ENCODE results near the gene ANKRD2.
"Not testable (repeated sequence)": the region's sequence is repeated elsewhere in the genome, so short reads cannot be mapped to it uniquely, and the experiment has no call there.

ANKRD2 gene

DNA sequence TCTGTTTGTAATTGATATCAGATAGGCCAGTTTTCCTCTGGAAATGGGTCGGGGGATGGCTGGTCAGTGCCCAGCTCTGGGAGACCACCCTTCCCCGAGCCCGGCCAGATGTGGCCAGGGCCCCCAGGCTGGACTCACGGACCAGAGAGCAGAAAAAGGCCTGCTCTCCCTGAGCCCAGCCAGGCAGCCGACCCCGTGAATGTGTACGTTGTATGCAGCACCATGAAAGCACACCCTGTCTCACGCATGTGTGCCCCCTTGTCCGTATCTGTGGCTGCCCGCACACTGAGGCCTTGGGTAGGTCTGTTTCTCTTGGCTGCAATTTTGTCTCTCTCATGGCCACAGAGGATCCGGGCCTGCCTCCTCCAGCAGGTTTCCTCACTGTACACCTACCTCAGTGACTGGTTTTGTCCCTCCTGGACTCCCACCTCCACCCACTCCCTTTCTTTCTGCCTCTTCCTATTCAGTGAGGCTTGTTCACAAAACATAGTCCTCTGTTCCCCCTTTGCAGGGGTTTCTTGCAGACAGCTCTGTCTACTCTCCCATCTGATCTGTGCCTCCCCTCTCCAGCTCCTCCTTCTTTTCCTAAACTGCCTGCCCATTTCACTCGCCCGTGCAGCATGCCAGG lies 23.6 kb upstream of the ANKRD2 start:
- peaks cover 23% of the 10 kb centered on the region for H3K4me1 ChIP-seq (ENCODE audit: control insufficient read depth, insufficient read depth, low read length)
- H3K9me3 ChIP-seq (ENCODE audit: control insufficient read depth, insufficient read depth, low read length) = no peaks in the 10 kb centered on the region
- no peaks in the 10 kb centered on the region for H3K36me3 ChIP-seq (ENCODE audit: control insufficient read depth, insufficient read depth, low read length)
- no peak overlapping the region for H3K4me3 ChIP-seq (ENCODE audit: low read depth, low read length)
- no peak overlapping the region for H3K9ac ChIP-seq (ENCODE audit: low read depth, low read length)
- H3K27me3 ChIP-seq (ENCODE audit: control insufficient read depth, insufficient read depth, low read length) = no peaks in the 10 kb centered on the region
- H3K27ac ChIP-seq (ENCODE audit: low read depth, low read length) = no peak overlapping the region

GRCh38 chr10:97549587-97550322 lies 22.8 kb upstream of the ANKRD2 start:
- Histone ChIP-seq H3K27ac (ENCODE audit: low read depth, low read length) (peak overlapping the region; percentile 71), H3K9ac (ENCODE audit: low read depth, low read length) (no peak overlapping the region), H3K27me3 (ENCODE audit: control insufficient read depth, insufficient read depth, low read length) (no peaks in the 10 kb centered on the region), H3K4me3 (ENCODE audit: low read depth, low read length) (no peak overlapping the region), H3K4me1 (ENCODE audit: control insufficient read depth, insufficient read depth, low read length) (peaks cover 27% of the 10 kb centered on the region), H3K36me3 (ENCODE audit: control insufficient read depth, insufficient read depth, low read length) (no peaks in the 10 kb centered on the region), H3K9me3 (ENCODE audit: control insufficient read depth, insufficient read depth, low read length) (no peaks in the 10 kb centered on the region)

DNA sequence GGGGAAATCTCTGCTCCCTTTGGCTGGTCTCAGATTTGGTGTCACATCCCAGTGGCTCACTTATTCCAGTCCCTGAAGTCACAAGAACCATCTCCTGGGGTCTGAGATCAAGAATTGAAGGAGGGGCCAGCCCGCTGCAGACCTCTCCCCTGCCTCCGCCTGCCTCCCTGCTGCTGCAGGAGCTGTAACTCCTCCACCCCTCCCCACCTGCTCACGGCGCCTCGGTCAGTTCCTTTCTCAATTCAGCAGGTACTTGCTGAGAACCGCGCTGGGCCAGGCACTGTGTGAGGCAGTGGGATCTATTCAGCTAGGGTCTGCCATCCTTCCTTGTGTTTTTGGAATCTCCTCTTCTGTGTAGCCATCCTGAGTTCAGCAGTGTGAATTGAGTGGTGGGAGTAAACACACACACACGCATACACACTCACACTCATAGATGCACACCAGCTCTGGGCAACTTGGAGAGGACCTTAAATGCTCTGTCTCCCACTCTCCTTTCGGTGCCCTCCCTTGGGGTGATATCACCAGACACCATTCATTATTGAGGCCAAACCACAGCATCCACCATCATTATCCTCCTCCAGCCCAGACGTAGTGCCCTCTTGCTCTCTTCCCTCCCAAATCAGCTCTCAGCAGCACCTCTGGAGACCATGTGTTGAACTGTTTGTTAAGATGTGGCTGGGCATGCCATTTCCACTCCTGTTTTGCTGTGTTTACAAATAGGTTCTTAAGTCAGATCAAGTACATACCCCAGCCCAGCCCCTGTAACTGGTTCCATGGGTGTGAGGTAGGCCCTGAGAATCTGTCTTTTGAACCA lies 22.0 kb upstream of the ANKRD2 start:
- no peaks in the 10 kb centered on the region for H3K9me3 ChIP-seq (ENCODE audit: control insufficient read depth, insufficient read depth, low read length)
- no peaks in the 10 kb centered on the region for H3K27me3 ChIP-seq (ENCODE audit: control insufficient read depth, insufficient read depth, low read length)
- no peaks in the 10 kb centered on the region for H3K36me3 ChIP-seq (ENCODE audit: control insufficient read depth, insufficient read depth, low read length)
- peak overlapping the region; percentile 71 for H3K27ac ChIP-seq (ENCODE audit: low read depth, low read length)
- no peak overlapping the region for H3K9ac ChIP-seq (ENCODE audit: low read depth, low read length)
- peaks cover 27% of the 10 kb centered on the region for H3K4me1 ChIP-seq (ENCODE audit: control insufficient read depth, insufficient read depth, low read length)
- no peak overlapping the region for H3K4me3 ChIP-seq (ENCODE audit: low read depth, low read length)

DNA sequence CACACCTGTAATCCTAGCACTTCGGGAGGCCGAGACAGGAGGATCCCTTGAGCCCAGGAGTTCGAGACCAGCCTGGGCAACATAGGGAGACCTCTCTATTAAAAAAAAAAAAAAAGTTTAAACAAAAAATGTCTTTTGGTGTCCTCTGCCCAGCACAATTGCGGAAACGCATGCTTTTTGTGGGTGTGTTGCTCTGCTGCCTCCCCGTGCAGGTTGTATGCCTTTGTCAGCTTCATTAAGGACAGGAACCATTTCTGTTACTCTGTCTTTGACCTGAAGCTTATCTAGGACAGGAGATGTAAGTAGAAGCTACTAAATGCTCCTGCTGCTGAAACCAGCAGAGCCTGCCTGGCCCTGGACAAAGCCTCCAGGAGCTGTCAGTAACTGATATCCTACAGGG lies 21.3 kb upstream of the ANKRD2 start:
- Histone ChIP-seq H3K4me1 (ENCODE audit: control insufficient read depth, insufficient read depth, low read length) (peaks cover 27% of the 10 kb centered on the region), H3K36me3 (ENCODE audit: control insufficient read depth, insufficient read depth, low read length) (no peaks in the 10 kb centered on the region), H3K9ac (ENCODE audit: low read depth, low read length) (no peak overlapping the region), H3K27me3 (ENCODE audit: control insufficient read depth, insufficient read depth, low read length) (no peaks in the 10 kb centered on the region), H3K27ac (ENCODE audit: low read depth, low read length) (no peak overlapping the region), H3K4me3 (ENCODE audit: low read depth, low read length) (no peak overlapping the region), H3K9me3 (ENCODE audit: control insufficient read depth, insufficient read depth, low read length) (no peaks in the 10 kb centered on the region)

DNA sequence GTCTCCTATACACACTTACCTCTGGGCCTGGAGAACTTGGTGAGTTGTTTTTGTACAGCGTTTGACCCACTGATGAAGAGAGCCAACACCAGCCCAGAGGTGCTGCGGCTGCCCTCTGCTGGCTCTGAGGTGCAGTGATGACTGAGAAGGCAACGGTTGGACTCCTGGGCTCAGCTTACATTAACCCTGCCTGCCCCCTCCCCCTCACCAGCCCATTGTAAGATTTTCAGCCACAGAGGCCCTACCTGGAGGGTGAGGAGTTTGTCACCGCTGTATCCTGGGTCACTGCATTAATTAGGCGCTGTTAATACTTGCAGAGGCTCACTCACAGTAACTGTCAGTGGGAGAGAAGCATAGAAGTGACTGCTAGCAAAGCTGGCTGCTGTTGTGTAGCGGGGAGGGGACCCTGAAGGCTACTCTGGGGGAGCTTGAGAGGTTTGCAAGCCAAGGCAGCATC lies 19.0 kb upstream of the ANKRD2 start:
- H3K27ac ChIP-seq (ENCODE audit: low read depth, low read length) = peak overlapping the region; percentile 60
- H3K4me3 ChIP-seq (ENCODE audit: low read depth, low read length) = peak overlapping the region; percentile 37
- H3K9me3 ChIP-seq (ENCODE audit: control insufficient read depth, insufficient read depth, low read length) = no peaks in the 10 kb centered on the region
- no peak overlapping the region for H3K9ac ChIP-seq (ENCODE audit: low read depth, low read length)
- peaks cover 24% of the 10 kb centered on the region for H3K4me1 ChIP-seq (ENCODE audit: control insufficient read depth, insufficient read depth, low read length)
- H3K36me3 ChIP-seq (ENCODE audit: control insufficient read depth, insufficient read depth, low read length) = no peaks in the 10 kb centered on the region
- no peaks in the 10 kb centered on the region for H3K27me3 ChIP-seq (ENCODE audit: control insufficient read depth, insufficient read depth, low read length)

DNA sequence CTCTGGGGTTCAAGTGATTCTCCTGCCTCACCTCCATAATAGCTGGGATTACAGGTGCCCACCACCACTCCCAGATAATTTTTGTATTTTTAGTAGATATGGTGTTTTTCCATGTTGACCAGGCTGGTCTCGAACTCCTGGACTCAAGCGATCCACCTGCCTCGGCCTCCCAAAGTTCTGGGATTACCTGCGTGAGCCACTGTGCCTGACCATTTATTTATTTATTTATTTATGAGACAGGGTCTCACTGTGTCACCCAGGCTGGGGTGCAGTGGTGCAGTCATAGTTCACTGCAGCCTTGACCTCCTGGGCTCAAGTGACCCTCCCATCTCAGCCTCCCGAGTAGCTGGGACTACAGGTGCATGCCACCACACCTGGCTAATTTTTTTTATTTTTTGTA lies 18.2 kb upstream of the ANKRD2 start:
- not testable (repeated sequence) for H3K9ac ChIP-seq (ENCODE audit: low read depth, low read length); H3K27ac ChIP-seq (ENCODE audit: low read depth, low read length); H3K9me3 ChIP-seq (ENCODE audit: control insufficient read depth, insufficient read depth, low read length); H3K27me3 ChIP-seq (ENCODE audit: control insufficient read depth, insufficient read depth, low read length); H3K4me3 ChIP-seq (ENCODE audit: low read depth, low read length); H3K36me3 ChIP-seq (ENCODE audit: control insufficient read depth, insufficient read depth, low read length)
- peaks cover 24% of the 10 kb centered on the region for H3K4me1 ChIP-seq (ENCODE audit: control insufficient read depth, insufficient read depth, low read length)

GRCh38 chr10:97555541-97555940 lies 17.0 kb upstream of the ANKRD2 start:
- not testable (repeated sequence) for H3K36me3 ChIP-seq (ENCODE audit: control insufficient read depth, insufficient read depth, low read length); H3K4me3 ChIP-seq (ENCODE audit: low read depth, low read length)

DNA sequence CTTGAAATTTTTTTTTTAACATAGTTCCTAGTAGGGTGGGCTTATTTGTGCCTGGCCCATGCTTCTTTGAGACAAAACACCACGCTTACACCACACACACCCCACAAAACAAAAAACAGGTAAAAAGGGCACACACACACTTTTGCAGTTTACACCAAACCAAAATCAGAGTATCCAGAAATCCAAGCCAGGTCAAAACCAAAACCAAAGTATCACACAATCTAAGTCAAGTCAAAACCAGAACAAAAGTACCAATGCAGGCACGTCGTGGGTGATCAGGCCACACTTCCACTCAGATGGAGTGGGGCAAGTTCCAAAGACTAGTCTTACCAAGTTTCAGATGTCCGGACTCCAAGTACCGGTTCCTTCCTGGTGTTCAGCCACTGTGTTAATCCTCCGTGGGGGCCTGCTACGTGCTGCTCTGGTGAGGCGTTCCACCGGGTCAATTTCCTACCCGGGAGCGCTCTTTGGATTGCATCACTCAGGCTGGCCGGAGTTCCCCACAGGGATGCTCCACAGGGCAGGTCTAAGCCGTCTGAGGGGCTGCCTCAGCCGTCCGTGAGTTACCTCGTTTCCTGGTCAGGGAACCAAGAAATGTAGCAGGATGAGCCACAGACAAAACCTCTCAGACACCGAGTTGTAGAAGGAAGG lies 11.7 kb upstream of the ANKRD2 start:
- not testable (repeated sequence) for H3K27ac ChIP-seq (ENCODE audit: low read depth, low read length); H3K4me1 ChIP-seq (ENCODE audit: control insufficient read depth, insufficient read depth, low read length); H3K9ac ChIP-seq (ENCODE audit: low read depth, low read length); H3K9me3 ChIP-seq (ENCODE audit: control insufficient read depth, insufficient read depth, low read length); H3K36me3 ChIP-seq (ENCODE audit: control insufficient read depth, insufficient read depth, low read length); H3K27me3 ChIP-seq (ENCODE audit: control insufficient read depth, insufficient read depth, low read length); H3K4me3 ChIP-seq (ENCODE audit: low read depth, low read length)

More at GRCh38 chr10:97555541-97555940, 17.0 kb upstream of the ANKRD2 start:
- not testable (repeated sequence) for H3K9me3 ChIP-seq (ENCODE audit: control insufficient read depth, insufficient read depth, low read length); H3K27me3 ChIP-seq (ENCODE audit: control insufficient read depth, insufficient read depth, low read length); H3K27ac ChIP-seq (ENCODE audit: low read depth, low read length); H3K9ac ChIP-seq (ENCODE audit: low read depth, low read length)
- H3K4me1 ChIP-seq (ENCODE audit: control insufficient read depth, insufficient read depth, low read length) = peaks cover 14% of the 10 kb centered on the region

GRCh38 chr10:97561386-97562077 lies 11.0 kb upstream of the ANKRD2 start:
- H3K27ac ChIP-seq (ENCODE audit: low read depth, low read length) = not testable (repeated sequence)

DNA sequence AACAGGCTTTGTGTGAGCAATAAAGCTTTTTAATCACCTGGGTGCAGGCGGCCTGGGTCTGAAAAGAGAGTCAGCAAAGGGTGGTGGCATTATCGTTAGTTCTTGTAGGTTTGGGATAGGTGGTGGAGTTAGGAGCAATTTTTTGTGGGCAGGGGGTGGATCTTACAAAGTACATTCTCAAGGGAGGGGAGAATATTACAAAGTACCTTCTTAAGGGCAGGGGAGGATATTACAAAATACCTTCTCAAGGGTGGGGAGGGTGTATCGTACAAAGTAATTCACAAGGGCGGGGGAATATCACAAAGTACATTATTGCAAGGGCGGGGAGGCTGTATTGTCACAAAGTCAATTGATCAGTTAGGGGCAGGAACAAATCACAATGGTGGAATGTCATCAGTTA lies 10.2 kb upstream of the ANKRD2 start:
- H3K9ac ChIP-seq (ENCODE audit: low read depth, low read length) = not testable (repeated sequence)

More at GRCh38 chr10:97561386-97562077, 11.0 kb upstream of the ANKRD2 start:
- not testable (repeated sequence) for H3K4me3 ChIP-seq (ENCODE audit: low read depth, low read length); H3K9ac ChIP-seq (ENCODE audit: low read depth, low read length); H3K4me1 ChIP-seq (ENCODE audit: control insufficient read depth, insufficient read depth, low read length); H3K36me3 ChIP-seq (ENCODE audit: control insufficient read depth, insufficient read depth, low read length); H3K27me3 ChIP-seq (ENCODE audit: control insufficient read depth, insufficient read depth, low read length); H3K9me3 ChIP-seq (ENCODE audit: control insufficient read depth, insufficient read depth, low read length)

More for the DNA sequence above, 10.2 kb upstream of the ANKRD2 start:
- H3K9me3 ChIP-seq (ENCODE audit: control insufficient read depth, insufficient read depth, low read length); H3K4me1 ChIP-seq (ENCODE audit: control insufficient read depth, insufficient read depth, low read length); H3K27ac ChIP-seq (ENCODE audit: low read depth, low read length); H3K4me3 ChIP-seq (ENCODE audit: low read depth, low read length); H3K27me3 ChIP-seq (ENCODE audit: control insufficient read depth, insufficient read depth, low read length); H3K36me3 ChIP-seq (ENCODE audit: control insufficient read depth, insufficient read depth, low read length): not testable (repeated sequence)

Data from HUES48 (cell line).